Prostate gland (tissue), 2 donors: ENCODE results near the gene HELQ. TPM values are rescaled to one million over a fixed set of nuclear protein-coding genes. Genes with fewer than 3 reads are reported as not detected.
"Not testable (repeated sequence)": the region's sequence is repeated elsewhere in the genome, so short reads cannot be mapped to it uniquely, and the experiment has no call there.

Experiments
- DNase-seq: peaks from one replicate; pipeline ENCODE4 v3.0.0-alpha.2; 2019; ENCODE audit warnings: low spot score
- H3K27ac ChIP-seq, 2 donors: fragments of 200-600 bp; sonication (generic); 2 replicates each; pipeline ENCODE4 v1.5.1; 2017 to 2019
- H3K27me3 ChIP-seq: fragments of 200-600 bp; sonication (generic); replicated peaks from 2 replicates; pipeline ENCODE4 v1.5.1; 2019; ENCODE audit not compliant: insufficient read depth
- H3K36me3 ChIP-seq, 2 donors: fragments of 200-600 bp; sonication (generic); 1 replicate in 1 of 2; 2 replicates in 1 of 2; pipeline versions ENCODE4 v1.5.1 to v1.8.1; 2017 to 2019
- H3K4me1 ChIP-seq: fragments of 200-600 bp; sonication (generic); replicated peaks from 2 replicates; pipeline ENCODE4 v1.5.1; 2019
- H3K4me3 ChIP-seq, 2 donors: fragments of 200-600 bp; sonication (generic); 2 replicates each; pipeline ENCODE4 v1.5.1; 2017 to 2019
- H3K9me3 ChIP-seq: fragments of 200-600 bp; sonication (generic); 2 replicates; pipeline ENCODE4 v1.5.1; 2017
- CTCF ChIP-seq, 4 experiments: fragments of 200-600 bp in 2 of 4; fragments of 450-650 bp in 2 of 4; sonication (generic) in 2 of 4; IDR thresholded peaks; 1 replicate in 3 of 4; 2 replicates in 1 of 4; pipeline ENCODE4 v1.5.1; 2016 to 2019; ENCODE audit warnings: antibody characterized with exemption in 4 of 4, mild to moderate bottlenecking in 2 of 4, moderate library complexity in 2 of 4
- POLR2A ChIP-seq: fragments of 450-650 bp; IDR thresholded peaks from one replicate; pipeline ENCODE4 v1.6.1; 2016; ENCODE audit warnings: antibody characterized with exemption, mild to moderate bottlenecking
- POLR2AphosphoS5 ChIP-seq: sonication (generic); formaldehyde crosslinking; IDR thresholded peaks from one replicate; pipeline ENCODE4 v1.6.1; 2017; ENCODE audit warnings: antibody characterized with exemption
- WGBS: methylation state at CpG from one replicate; pipeline ENCODE4 v1.1.5; 2018; 5-methylcytosine and 5-hydroxymethylcytosine counted together
- intact Hi-C: fragments of 100-400 bp; cut with DNase I; formaldehyde crosslinking; loops from one replicate; pipeline ENCODE4 v1.14.2; 2022
- total RNA-seq, 2 donors: library from RNA; depleted of rRNA; stranded (reverse); fragments of >200 nt; gene quantifications; one replicate each; pipeline ENCODE4 v1.1.0, GENCODE V29; 2016

Gene HELQ
- total RNA-seq: 10 to 100 TPM; 15.5 to 20.9 TPM

- Histone ChIP-seq H3K36me3 (no peaks in the 10 kb centered on the region), H3K27ac (peak within 1 kb of the TSS; percentile 96 to 98), H3K9me3 (no peaks in the 10 kb centered on the region), H3K27me3 (no peaks in the 10 kb centered on the region), H3K4me3 (peak within 1 kb of the TSS; percentile 72 to 86), H3K4me1 (no peaks in the 10 kb centered on the region)
- intact Hi-C loops: loop anchor here (2.0 to 5.0 kb wide), 3 partner anchors 171 to 993 kb away; partner anchors contain the start of genes COQ2 and LIN54
- peak; percentile 97 for DNase-seq
- under 1% methylated on average over 58 of the region's 58 CpGs for WGBS
- TF ChIP-seq CTCF (IDR thresholded peaks at IDR 0.05): peak in 2 of 4 experiments; percentile 37 to 42
- peak; percentile 98 for TF ChIP-seq POLR2AphosphoS5
- peak; percentile 77 for TF ChIP-seq POLR2A
Measured at GRCh38 chr4:83455281-83456183, at the start of gene HELQ, which contains the start of gene MRPS18C. Gene HELQ, minus strand, starts transcription at chr4:83455823. Its CDS starts 130 bp downstream, at chr4:83455693. Gene MRPS18C, plus strand, starts transcription at chr4:83456058. Its CDS starts 20 bp downstream, at chr4:83456078.

- intact Hi-C loops: loop anchor here (5.0 kb wide), 1 partner anchor 132 kb away; no protein-coding TSS in a partner anchor
- no peaks in the 10 kb centered on the region for H3K27me3 ChIP-seq
- H3K36me3 ChIP-seq: no peaks in the 10 kb centered on the region
- no peak for DNase-seq
- H3K4me1 ChIP-seq: no peaks in the 10 kb centered on the region
- H3K4me3 ChIP-seq: no peak overlapping the region
- WGBS: 91% methylated on average over 10 of the region's 10 CpGs
- no peak for TF ChIP-seq CTCF (IDR thresholded peaks at IDR 0.05)
- no peak for TF ChIP-seq POLR2A
- no peak for TF ChIP-seq POLR2AphosphoS5
- no peaks in the 10 kb centered on the region for H3K9me3 ChIP-seq
- no peak overlapping the region for H3K27ac ChIP-seq
Measured at GRCh38 chr4:83504996-83505395, 49.4 kb upstream of the HELQ start.

- TF ChIP-seq CTCF (IDR thresholded peaks at IDR 0.05): no peak
- no peak for TF ChIP-seq POLR2AphosphoS5
- no peak for TF ChIP-seq POLR2A
- Histone ChIP-seq H3K9me3 (no peaks in the 10 kb centered on the region), H3K36me3 (no peaks in the 10 kb centered on the region), H3K27ac (no peak overlapping the region), H3K27me3 (no peaks in the 10 kb centered on the region), H3K4me1 (no peaks in the 10 kb centered on the region), H3K4me3 (no peak overlapping the region)
- WGBS: 59% methylated on average over 4 of the region's 4 CpGs
- no peak for DNase-seq
- intact Hi-C loops: no loop called here
Measured at GRCh38 chr4:83504503-83504902, 48.9 kb upstream of the HELQ start.

- Histone ChIP-seq H3K4me3 (no peak overlapping the region), H3K9me3 (no peaks in the 10 kb centered on the region), H3K27me3 (no peaks in the 10 kb centered on the region), H3K4me1 (no peaks in the 10 kb centered on the region), H3K27ac (no peak overlapping the region), H3K36me3 (no peaks in the 10 kb centered on the region)
- intact Hi-C loops: no loop called here
- no peak for DNase-seq
- TF ChIP-seq CTCF (IDR thresholded peaks at IDR 0.05) (no peak), POLR2AphosphoS5 (no peak), POLR2A (no peak)
Measured at GRCh38 chr4:83503974-83504373, 48.4 kb upstream of the HELQ start.

GRCh38 chr4:83501671-83502070 is 46.0 kb upstream of the HELQ start:
- H3K27ac ChIP-seq, intact Hi-C loops, H3K4me3 ChIP-seq, DNase-seq, H3K27me3 ChIP-seq, H3K36me3 ChIP-seq, H3K4me1 ChIP-seq, H3K9me3 ChIP-seq: not testable (repeated sequence)
- WGBS: 91% methylated on average over 3 of the region's 3 CpGs
